Spleen (tissue), 7 donors: Measurements from ENCODE around the gene AKT1S1.

ENCODE experiments used
- CTCF ChIP-seq, 11 experiments: fragments of 200-600 bp in 7 of 11; fragments of 450-650 bp in 4 of 11; sonication (generic) in 4 of 11; IDR thresholded peaks in 8 of 11; conservative IDR thresholded peaks in 3 of 11; 1 replicate in 7 of 11; 2 replicates in 4 of 11; pipeline versions ENCODE4 v1.4.0 to v1.8.0; 2016 to 2021; ENCODE audit warnings: antibody characterized with exemption in 11 of 11, inconsistent platforms in 4 of 11, mild to moderate bottlenecking in 1 of 11
- POLR2A ChIP-seq, 3 donors: fragments of 450-650 bp; IDR thresholded peaks; one replicate each; pipeline ENCODE4 v1.5.1; 2017; ENCODE audit warnings: antibody characterized with exemption in 3 of 3, mild to moderate bottlenecking in 1 of 3
- POLR2AphosphoS5 ChIP-seq, 3 donors: sonication (generic); formaldehyde crosslinking; IDR thresholded peaks; one replicate each; pipeline ENCODE4 v1.5.1; 2017; ENCODE audit warnings: antibody characterized with exemption in 3 of 3
- donor health status: DM: no; HTN: no; CAD: no; lungs with moderate emphysema.
- donor health status: DM: no; HTN: no; CAD: no.
- donor health status: DM: no; HTN: no; CAD: no.

GRCh38 chr19:49884760-49885159 is 7.6 kb upstream of the AKT1S1 start:
- no peak for TF ChIP-seq CTCF (IDR thresholded peaks at IDR 0.05 in 8 of 11, conservative IDR thresholded peaks at IDR 0.05 in 3 of 11)
- TF ChIP-seq POLR2AphosphoS5 (IDR thresholded peaks at IDR 0.05): no peak
- no peak for TF ChIP-seq POLR2A (IDR thresholded peaks at IDR 0.05)
